ENCODE data around the gene PHF1. TPM values are rescaled to one million over a fixed set of nuclear protein-coding genes. Genes with fewer than 3 reads are reported as not detected.

The PHF1 gene
- polyA plus RNA-seq, 3 donors: 3.0 to 90.2 (median 3.5) TPM

- H3K36me3 Mint-ChIP-seq: peaks cover 36 to 43% of the 10 kb centered on the region in 2 donors
- 97% methylated on average over 16 of the region's 17 CpGs for WGBS (ENCODE audit: insufficient coverage)
- H3K27me3 ChIP-seq (ENCODE audit: control insufficient read depth in 2 of 2, insufficient read depth in 2 of 2, low read length in 2 of 2): no peaks in the 10 kb centered on the region
Measured at GRCh38 chr6:33443025-33443424, 32.2 kb downstream of the PHF1 start.

More at GRCh38 chr6:33443025-33443424, 32.2 kb downstream of the PHF1 start:
- H2AFZ ChIP-seq (ENCODE audit: insufficient read depth, low read depth, low read length, poor library complexity, severe bottlenecking): no peak overlapping the region
- peaks cover 40 to 49% of the 10 kb centered on the region in 2 donors for H3K4me1 ChIP-seq (ENCODE audit: control insufficient read depth in 1 of 2, insufficient read depth in 2 of 2, low read length in 2 of 2)
- H3K9ac ChIP-seq (ENCODE audit: insufficient read depth, low read length, poor library complexity, severe bottlenecking): no peak overlapping the region
- Mint-ChIP-seq H3K9me3 (peaks cover 0 to 2% (median 0%) of the 10 kb centered on the region in 7 donors), H3K4me3 (no peak overlapping the region), H3K27me3 (ENCODE audit: low read depth in 3 of 3) (peaks cover 0 to 4% (median under 1%) of the 10 kb centered on the region in 3 donors), H3K4me1 (peaks cover 41% of the 10 kb centered on the region), H3K27ac (peak overlapping the region in 5 of 7 donors; percentile 19 to 72 (median 54))
- H3K4me2 ChIP-seq (replicated peaks; ENCODE audit: extremely low read depth, low read length, poor library complexity, severe bottlenecking): no peak overlapping the region
- no peak overlapping the region for H3K4me3 ChIP-seq (replicated peaks in 1 of 3; ENCODE audit: low read depth in 2 of 3, low read length in 3 of 3)
- peaks cover 9% of the 10 kb centered on the region for H3K79me2 ChIP-seq (ENCODE audit: insufficient read depth, low read length)
- no peaks in the 10 kb centered on the region for H4K20me1 ChIP-seq (ENCODE audit: insufficient read depth, low read length)
- peaks cover 0 to 12% of the 10 kb centered on the region in 2 donors for H3K36me3 ChIP-seq (replicated peaks in 1 of 2; ENCODE audit: control insufficient read depth in 1 of 2, insufficient read depth in 2 of 2, low read length in 2 of 2)
- no peaks in the 10 kb centered on the region for H3K9me3 ChIP-seq (replicated peaks in 1 of 2; ENCODE audit: control insufficient read depth in 1 of 2, insufficient read depth in 1 of 2, low read length in 2 of 2)
- H3K27ac ChIP-seq (ENCODE audit: low read depth in 1 of 2, low read length in 2 of 2): no peak overlapping the region
- intact Hi-C loops (cut with micrococcal nuclease): no loop called here
- DNase-seq: no peak
- no peak for TF ChIP-seq CTCF (IDR thresholded peaks at IDR 0.05)

All from CD14-positive monocyte (primary cell).